Tibial artery (tissue), 4 donors: ENCODE data around the gene NTM.

ENCODE experiments used
- DNase-seq, 2 donors: peaks; one replicate each; pipeline ENCODE4 v3.0.0-alpha.2; 2019
- H3K27ac ChIP-seq, 2 donors: fragments of 200-600 bp; sonication (generic) in 1 of 2; 1 replicate in 1 of 2; 2 replicates in 1 of 2; pipeline ENCODE4 v1.5.1; 2018 to 2019; ENCODE audit warnings: mild to moderate bottlenecking in 1 of 2
- H3K27me3 ChIP-seq, 2 donors: fragments of 200-600 bp; sonication (generic) in 1 of 2; one replicate each; pipeline versions ENCODE4 v1.5.1 to v1.6.0; 2016 to 2019
- H3K36me3 ChIP-seq, 3 donors: fragments of 200-600 bp; sonication (generic) in 2 of 3; one replicate each; pipeline ENCODE4 v1.5.1; 2016 to 2019; ENCODE audit warnings: mild to moderate bottlenecking in 2 of 3
- H3K4me1 ChIP-seq, 4 donors: fragments of 200-600 bp; sonication (generic) in 2 of 4; 1 replicate in 3 of 4; 2 replicates in 1 of 4; pipeline ENCODE4 v1.5.1; 2016 to 2019
- H3K4me3 ChIP-seq, 2 donors: fragments of 200-600 bp; sonication (generic) in 1 of 2; 1 replicate in 1 of 2; 2 replicates in 1 of 2; pipeline ENCODE4 v1.5.1; 2018 to 2019; ENCODE audit warnings: mild to moderate bottlenecking in 2 of 2
- H3K9me3 ChIP-seq, 3 donors: fragments of 200-600 bp; sonication (generic) in 1 of 3; one replicate each; pipeline ENCODE4 v1.5.1; 2016 to 2019
- intact Hi-C: fragments of 100-400 bp; cut with DNase I; formaldehyde crosslinking; loops from one replicate; pipeline ENCODE4 v1.15.0; 2023; ENCODE audit warnings: low total_unique reads
- TF ChIP-seq, protein P1 (sequence below), 2 experiments: fragments of 200-600 bp in 1 of 2; fragments of 450-650 bp in 1 of 2; IDR thresholded peaks; one replicate each; pipeline ENCODE4 v1.5.1; 2017 to 2019; ENCODE audit warnings: antibody characterized with exemption in 2 of 2, mild to moderate bottlenecking in 1 of 2, moderate library complexity in 1 of 2

The NTM gene

DNA sequence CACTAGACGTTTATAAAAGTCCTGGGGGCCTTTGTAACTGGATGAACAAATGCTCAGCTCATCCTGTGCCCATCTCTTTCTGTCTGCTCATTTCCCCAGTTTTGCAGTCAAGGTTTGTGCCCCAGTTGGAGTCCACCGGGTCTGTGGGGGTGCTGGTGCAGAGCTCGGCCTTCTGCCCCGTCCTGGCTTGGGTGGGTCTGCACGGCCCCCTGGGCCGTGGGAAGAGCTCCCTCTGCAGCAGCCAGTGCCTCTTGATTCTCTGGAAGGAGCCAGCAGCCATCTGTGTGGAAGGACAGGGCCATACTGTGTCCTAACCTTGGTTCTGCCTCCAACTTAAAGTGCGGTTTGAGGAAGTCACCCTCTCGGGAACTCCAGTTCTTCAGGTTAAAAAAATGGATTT lies 140.2 kb downstream of the NTM start:
- Histone ChIP-seq H3K4me3 (no peak overlapping the region), H3K4me1 (no peaks in the 10 kb centered on the region), H3K27ac (no peak overlapping the region), H3K9me3 (no peaks in the 10 kb centered on the region), H3K27me3 (peaks cover 0 to 2% of the 10 kb centered on the region in 2 donors), H3K36me3 (no peaks in the 10 kb centered on the region)
- intact Hi-C loops = no loop called here
- DNase-seq = no peak
- TF ChIP-seq, protein P1, sequence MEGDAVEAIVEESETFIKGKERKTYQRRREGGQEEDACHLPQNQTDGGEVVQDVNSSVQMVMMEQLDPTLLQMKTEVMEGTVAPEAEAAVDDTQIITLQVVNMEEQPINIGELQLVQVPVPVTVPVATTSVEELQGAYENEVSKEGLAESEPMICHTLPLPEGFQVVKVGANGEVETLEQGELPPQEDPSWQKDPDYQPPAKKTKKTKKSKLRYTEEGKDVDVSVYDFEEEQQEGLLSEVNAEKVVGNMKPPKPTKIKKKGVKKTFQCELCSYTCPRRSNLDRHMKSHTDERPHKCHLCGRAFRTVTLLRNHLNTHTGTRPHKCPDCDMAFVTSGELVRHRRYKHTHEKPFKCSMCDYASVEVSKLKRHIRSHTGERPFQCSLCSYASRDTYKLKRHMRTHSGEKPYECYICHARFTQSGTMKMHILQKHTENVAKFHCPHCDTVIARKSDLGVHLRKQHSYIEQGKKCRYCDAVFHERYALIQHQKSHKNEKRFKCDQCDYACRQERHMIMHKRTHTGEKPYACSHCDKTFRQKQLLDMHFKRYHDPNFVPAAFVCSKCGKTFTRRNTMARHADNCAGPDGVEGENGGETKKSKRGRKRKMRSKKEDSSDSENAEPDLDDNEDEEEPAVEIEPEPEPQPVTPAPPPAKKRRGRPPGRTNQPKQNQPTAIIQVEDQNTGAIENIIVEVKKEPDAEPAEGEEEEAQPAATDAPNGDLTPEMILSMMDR (IDR thresholded peaks at IDR 0.05) = no peak

DNA sequence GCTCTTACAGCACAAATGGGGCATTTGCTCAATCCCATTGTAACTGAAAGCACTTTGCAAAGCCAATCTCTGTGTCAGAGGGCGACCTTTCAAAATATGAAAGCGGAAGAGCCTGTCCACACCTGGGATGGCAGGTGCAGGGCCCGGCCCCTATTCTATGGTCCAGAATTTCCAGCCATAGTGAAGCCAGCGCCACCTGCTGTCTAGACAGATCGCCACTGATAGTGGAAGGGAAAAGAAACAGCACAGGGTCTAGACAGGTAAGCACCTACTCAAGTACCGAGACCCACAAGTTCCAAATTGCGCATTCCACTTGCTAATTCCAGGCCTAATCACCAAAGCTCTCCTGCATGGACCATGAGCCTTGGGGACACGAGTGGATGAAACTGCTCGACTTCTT lies 141.4 kb downstream of the NTM start:
- Histone ChIP-seq H3K27me3 (no peaks in the 10 kb centered on the region), H3K27ac (no peak overlapping the region), H3K4me1 (no peaks in the 10 kb centered on the region), H3K4me3 (no peak overlapping the region), H3K9me3 (no peaks in the 10 kb centered on the region), H3K36me3 (no peaks in the 10 kb centered on the region)
- DNase-seq = no peak
- TF ChIP-seq, protein P1 (IDR thresholded peaks at IDR 0.05) = peak in 1 of 2 experiments; percentile 4
- intact Hi-C loops = no loop called here

DNA sequence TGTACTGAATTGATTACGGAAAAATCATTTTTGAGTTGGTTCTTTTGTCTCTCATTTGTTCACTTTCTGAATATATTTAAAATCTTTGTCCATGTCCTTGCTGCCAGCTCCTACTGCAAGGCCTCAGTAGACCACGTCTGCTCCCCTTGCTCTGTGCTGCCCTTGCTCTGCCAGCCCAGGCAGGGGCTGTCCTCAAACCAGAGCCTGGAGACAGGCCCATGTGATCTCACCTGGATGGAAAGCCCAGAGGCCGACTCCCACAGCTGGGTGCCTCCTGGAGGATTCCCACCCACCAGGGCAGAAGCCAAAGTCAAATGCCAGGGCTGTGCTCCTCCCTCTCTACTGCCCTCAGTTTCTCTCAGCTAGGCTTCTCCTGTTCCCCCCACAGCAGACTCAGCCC lies 141.8 kb downstream of the NTM start:
- Histone ChIP-seq H3K4me1 (no peaks in the 10 kb centered on the region), H3K27me3 (no peaks in the 10 kb centered on the region), H3K27ac (no peak overlapping the region), H3K4me3 (no peak overlapping the region), H3K9me3 (no peaks in the 10 kb centered on the region), H3K36me3 (no peaks in the 10 kb centered on the region)
- intact Hi-C loops = no loop called here
- TF ChIP-seq, protein P1 (IDR thresholded peaks at IDR 0.05) = no peak
- no peak for DNase-seq

DNA sequence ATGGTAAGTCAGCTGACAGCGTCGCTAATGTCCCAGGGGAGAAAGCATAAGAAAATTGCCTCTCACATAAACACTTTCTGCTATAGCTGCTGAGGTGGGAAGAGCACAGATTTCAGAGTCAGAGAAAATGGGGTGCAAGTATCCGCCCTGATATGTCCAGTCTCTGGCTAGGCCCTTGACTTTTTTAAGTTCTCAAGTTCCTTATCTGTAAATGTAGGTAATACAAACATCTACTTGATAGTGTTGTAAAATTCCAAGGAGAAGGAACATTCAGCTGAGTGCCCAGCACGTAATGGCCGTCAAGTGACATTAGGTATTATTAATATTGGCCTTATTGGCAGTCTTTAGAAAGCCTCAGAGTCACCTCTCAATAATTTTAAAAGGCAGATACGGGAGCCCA lies 143.6 kb downstream of the NTM start:
- TF ChIP-seq, protein P1 (IDR thresholded peaks at IDR 0.05) = no peak
- Histone ChIP-seq H3K27ac (no peak overlapping the region), H3K9me3 (no peaks in the 10 kb centered on the region), H3K36me3 (no peaks in the 10 kb centered on the region), H3K27me3 (no peaks in the 10 kb centered on the region), H3K4me1 (no peaks in the 10 kb centered on the region), H3K4me3 (no peak overlapping the region)
- DNase-seq = no peak
- intact Hi-C loops = no loop called here

DNA sequence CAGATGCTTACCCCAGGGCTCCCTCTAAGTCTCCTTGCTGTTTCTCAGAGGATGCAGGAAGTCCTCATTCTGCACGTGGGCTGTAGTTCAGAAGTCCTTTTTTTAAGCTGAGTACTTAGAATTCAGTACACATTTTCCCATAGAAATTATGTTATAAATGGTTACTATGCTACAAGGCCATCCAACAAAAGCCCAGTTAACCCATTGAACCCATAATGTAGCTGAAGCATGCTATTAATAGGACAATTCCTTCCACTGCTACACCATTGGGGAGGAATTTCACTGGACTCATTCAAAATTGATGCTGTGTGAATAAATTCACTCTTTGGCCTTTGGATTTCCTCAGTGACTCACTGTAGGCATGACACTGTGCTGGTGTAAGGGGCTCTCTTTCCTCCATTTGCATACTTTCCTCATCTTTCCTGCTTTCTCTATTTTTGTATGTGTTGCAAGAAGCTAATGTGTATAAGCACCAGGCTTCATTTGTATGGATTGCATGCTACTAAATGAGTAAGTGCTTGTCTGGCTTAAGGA lies 148.0 kb downstream of the NTM start:
- intact Hi-C loops = no loop called here
- DNase-seq = no peak
- Histone ChIP-seq H3K27ac (no peak overlapping the region), H3K4me1 (no peaks in the 10 kb centered on the region), H3K9me3 (no peaks in the 10 kb centered on the region), H3K4me3 (no peak overlapping the region), H3K27me3 (no peaks in the 10 kb centered on the region), H3K36me3 (no peaks in the 10 kb centered on the region)
- TF ChIP-seq, protein P1 (IDR thresholded peaks at IDR 0.05) = no peak

DNA sequence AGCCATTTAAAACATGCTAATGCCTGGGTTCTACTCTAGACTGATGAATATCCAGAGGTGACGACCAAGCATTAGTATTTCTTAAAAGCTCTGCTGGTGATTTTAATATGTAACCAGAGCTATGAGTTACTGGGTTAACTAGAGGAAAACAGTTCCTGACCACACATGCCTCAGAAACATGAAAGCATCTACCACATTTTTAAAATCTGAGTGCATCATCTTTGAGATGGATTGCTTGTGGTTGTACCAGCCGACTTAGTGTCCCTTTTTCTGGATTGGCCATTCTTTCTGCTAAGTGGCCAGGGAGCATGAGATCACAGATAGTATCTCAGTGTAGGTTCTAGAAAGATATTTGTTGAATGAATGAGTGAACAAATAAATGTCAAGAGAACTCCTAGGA lies 152.4 kb downstream of the NTM start:
- Histone ChIP-seq H3K27me3 (no peaks in the 10 kb centered on the region), H3K27ac (no peak overlapping the region), H3K4me3 (no peak overlapping the region), H3K9me3 (no peaks in the 10 kb centered on the region), H3K4me1 (no peaks in the 10 kb centered on the region), H3K36me3 (no peaks in the 10 kb centered on the region)
- intact Hi-C loops = no loop called here
- DNase-seq = no peak
- TF ChIP-seq, protein P1 (IDR thresholded peaks at IDR 0.05) = no peak
